GM10266 (cell line): ENCODE results near the gene LAMA5.
A peak's percentile ranks its signal among the peaks of the same experiment; 100 is the strongest.

Experiments used
- DNase-seq: peaks from one replicate; pipeline ENCODE4 v3.0.0; 2012; ENCODE audit errors: extremely low spot score
- TF ChIP-seq, protein P1 (sequence below): IDR thresholded peaks from 2 replicates; pipeline ENCODE4 v1.5.1; 2012; ENCODE audit warnings: mild to moderate bottlenecking, low read depth; ENCODE audit not compliant: control insufficient read depth, insufficient read depth; ENCODE audit errors: missing control alignments

The LAMA5 gene

DNA sequence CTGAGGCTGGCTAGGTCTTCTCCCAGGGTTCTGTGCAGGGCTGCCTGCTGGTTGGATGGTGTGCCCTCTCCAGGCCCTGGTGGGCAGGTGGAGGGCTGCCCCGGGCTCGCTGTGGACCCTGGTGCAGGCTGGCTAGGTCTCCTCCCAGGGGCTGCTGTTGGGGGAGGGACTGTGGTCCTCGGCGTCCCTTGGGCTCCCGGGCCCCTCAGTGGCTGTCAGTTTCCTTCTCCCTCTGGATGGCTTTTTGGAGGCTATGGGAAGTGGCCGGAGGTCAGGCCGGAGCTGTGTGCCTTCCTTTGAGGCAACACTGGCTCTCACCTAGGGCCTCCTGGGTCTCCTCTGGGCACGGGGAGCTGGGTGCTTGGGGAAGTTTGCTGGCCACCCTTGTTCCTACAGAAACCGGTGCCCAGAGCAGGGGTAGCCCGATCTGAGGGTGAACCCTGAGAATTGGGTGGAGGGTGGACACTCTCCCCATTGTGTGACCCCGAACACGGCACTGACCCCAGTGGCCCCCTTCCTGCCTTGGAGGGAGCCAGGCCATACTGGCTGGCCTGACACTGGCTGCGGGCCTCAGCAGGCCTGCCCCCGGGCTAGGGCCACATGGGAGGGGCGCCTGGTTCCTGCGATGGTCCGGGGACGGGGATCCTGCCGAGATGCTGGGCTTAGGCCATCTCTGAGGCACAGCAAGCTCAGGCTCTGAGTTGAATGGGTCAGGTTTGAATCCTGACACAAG lies 43.8 kb upstream of the LAMA5 start:
- DNase-seq = no peak
- TF ChIP-seq, protein P1, sequence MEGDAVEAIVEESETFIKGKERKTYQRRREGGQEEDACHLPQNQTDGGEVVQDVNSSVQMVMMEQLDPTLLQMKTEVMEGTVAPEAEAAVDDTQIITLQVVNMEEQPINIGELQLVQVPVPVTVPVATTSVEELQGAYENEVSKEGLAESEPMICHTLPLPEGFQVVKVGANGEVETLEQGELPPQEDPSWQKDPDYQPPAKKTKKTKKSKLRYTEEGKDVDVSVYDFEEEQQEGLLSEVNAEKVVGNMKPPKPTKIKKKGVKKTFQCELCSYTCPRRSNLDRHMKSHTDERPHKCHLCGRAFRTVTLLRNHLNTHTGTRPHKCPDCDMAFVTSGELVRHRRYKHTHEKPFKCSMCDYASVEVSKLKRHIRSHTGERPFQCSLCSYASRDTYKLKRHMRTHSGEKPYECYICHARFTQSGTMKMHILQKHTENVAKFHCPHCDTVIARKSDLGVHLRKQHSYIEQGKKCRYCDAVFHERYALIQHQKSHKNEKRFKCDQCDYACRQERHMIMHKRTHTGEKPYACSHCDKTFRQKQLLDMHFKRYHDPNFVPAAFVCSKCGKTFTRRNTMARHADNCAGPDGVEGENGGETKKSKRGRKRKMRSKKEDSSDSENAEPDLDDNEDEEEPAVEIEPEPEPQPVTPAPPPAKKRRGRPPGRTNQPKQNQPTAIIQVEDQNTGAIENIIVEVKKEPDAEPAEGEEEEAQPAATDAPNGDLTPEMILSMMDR = no peak

DNA sequence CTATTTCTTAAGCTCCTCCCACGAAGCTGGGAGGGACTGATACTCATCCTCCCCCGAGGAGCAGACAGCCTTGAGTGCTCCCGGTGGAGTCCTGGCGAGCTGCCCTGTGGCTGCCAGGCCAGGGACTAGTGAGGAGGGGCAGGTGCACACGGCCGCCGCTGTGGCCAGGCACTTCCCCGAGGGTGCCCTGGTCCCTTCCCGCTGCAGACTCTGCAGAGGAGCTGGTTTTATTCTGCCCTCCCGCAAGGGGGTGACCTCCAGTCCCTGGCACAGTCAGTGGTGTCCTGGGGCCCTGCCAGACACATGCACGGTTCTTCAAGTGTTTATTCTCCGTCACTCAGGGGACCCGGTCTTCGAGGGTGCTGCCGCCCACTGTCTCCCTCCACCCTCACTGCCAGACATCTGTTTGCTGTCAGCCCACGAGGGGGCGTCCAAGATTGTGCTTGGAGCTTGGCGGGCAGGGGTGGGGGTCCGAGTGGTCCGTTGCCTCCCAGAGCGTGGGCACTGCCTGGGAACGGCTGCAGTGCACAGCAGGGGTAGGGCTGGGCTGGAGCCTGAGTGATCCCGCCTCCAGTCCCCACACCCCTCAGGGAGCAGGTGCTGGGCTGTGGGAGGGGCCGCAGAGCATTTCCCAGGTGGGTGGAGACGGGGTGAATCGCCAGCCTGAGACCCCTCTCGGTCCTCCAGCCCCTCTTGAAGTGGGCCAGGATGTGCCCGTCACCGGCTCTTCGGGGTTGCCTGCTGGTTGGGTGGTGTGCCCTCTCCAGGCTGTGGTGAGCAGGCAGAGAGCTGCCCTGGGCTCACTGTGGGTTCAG lies 43.0 kb upstream of the LAMA5 start:
- peak; percentile 75 for DNase-seq

DNA sequence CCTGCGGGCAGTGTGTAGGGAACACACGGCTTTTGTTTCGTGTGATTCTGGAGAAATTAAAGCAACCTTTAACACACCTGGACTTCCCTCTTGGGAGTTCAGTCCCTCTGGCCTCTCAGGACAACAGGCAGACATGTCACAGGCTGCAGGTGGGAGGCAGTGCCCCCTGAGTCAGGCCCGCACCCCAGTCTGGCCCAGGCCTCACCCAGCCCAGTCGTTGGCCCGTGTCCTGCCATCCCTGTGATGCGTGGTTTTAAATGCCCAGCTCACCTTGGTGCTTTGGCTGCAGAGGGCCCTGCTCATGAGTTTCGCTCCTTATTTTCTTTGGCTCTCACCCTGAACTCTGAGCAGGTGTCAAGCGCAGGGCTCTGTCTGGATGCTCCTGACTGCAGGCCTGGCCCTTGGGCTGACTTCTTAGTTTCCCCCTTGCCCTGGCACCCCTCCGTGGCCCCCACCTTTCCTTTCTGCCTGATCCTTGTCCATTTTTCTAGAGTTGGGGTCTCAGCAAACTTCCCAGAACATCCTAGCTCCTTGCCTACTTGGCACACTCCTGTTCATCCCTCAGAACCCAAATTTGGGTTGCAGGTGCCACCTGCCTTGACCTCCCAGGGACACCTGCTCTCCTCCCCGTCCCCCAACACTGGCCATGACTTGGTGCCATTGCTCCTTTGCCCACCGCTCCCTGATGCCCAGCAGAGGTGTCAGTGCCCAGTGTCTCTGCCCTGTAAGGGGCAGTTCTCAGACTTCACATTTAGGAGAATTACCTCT lies 42.2 kb upstream of the LAMA5 start:
- TF ChIP-seq, protein P1 = no peak
- DNase-seq = no peak

More for the DNA sequence above, 43.0 kb upstream of the LAMA5 start:
- TF ChIP-seq, protein P1 = peak; percentile 65

DNA sequence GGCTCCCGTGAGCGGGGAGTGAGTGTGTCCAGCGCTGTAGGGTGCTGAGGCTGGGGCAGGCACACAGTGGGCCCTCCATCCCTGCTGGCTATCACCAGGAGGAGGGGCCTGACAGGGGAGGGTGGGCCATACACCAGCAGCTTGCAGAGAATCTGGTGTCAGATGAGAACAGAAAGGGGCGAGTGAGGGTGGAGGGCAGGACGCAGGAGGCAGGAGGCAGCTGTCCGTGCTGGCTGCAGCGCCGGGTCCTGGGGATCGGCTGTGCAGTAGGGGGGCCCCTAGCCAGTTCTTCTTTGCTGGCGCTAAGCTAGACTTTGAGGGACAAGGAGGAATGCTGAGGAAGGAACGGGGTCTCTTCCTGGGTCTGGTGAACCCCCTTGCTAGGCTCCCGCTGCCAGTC lies 41.5 kb upstream of the LAMA5 start:
- no peak for DNase-seq
- TF ChIP-seq, protein P1 = no peak

DNA sequence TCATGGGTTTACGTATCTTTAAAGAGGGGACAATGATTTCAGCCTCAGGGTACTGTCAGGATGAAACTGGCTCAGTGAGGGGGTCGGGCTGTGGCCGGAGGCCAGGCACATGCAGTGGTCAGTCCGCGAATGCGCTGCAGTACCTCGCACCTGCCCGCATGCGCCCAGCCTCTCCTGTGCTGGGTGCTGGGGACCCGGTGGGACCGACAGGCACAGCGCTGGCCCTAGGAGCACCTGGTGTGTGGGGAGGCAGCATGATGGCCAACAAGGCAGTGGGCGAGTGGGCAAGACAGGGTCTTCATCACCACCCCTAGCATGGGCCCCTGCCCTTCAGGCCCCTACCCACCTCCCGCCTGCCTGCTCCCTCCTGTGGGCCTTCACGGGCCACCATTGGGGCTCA lies 40.9 kb upstream of the LAMA5 start:
- DNase-seq = no peak
- TF ChIP-seq, protein P1 = no peak

DNA sequence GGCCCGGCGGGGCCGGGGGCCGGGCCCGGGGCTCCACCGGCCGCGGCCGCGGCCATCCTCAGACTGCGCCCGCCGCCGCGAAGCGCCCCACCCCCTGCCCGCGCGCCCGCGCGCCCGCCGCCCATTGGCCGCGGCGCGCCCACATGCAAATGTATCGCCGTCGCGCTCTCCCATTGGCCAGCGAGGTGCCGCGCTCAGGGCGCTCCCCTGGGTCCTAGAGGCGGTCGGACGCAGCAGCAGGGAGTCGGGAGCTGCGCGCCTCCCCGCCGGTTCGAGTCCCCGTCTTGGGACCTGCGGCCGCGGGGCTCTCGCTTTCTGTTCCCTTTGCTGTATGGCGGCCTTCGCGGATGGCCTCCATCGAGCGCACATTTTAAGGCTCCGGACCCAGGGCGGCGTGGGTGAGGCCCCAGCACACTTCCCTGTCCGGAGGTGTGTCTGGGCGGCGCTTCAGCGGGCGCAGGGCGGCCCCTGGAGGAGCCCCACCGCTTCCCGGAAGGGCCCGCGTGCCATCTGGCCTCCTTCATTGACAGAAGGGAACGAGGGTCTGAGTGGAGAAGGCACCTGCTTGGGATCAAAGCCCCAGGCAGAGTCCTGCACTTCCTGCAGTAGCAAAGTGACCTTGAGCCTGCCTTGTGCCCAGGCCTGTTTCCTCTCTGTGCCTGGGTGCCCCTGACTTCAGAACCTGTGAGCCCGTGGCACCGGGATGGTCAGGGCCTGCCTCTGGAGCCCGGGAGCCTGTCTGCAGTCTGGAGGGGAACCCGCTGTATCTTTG lies 40.3 kb upstream of the LAMA5 start, which contains the start of gene CABLES2:
TSS of gene CABLES2 (minus strand) at position 65 of the 772 bp plus-strand sequence. CDS start at position 56, 9 bp downstream.
- DNase-seq = peak; percentile 99
- TF ChIP-seq, protein P1 = no peak
